Stimulated activated CD8-positive, alpha-beta memory T cell treated with anti-CD3 and anti-CD28 coated beads, Interleukin-7, amount 100 ng/mL, for 4 hours (primary cell): Measurements from ENCODE around the gene STAT2.

Source experiments
- DNase-seq, 2 donors: peaks; one replicate each; pipeline ENCODE4 v3.0.0-alpha.2; 2020; ENCODE audit warnings: low read depth in 2 of 2

STAT2 gene

GRCh38 chr12:56293795-56294194, 66.1 kb downstream of the STAT2 start:
- DNase-seq, result no peak
